Hematopoietic multipotent progenitor cell (in vitro differentiated cells): ENCODE results near the gene SHANK3. TPM values are rescaled to one million over a fixed set of nuclear protein-coding genes. Genes with fewer than 3 reads are reported as not detected.

ENCODE experiments used
- DNase-seq, 3 donors: peaks; one replicate each; pipeline ENCODE4 v3.0.0-alpha.2; 2011 to 2015; ENCODE audit warnings: low read depth in 2 of 3, low spot score in 2 of 3
- total RNA-seq: library from RNA; depleted of rRNA; stranded (reverse); fragments of >200 nt; gene quantifications from one replicate; pipeline ENCODE4 v1.2.3, GENCODE V29; 2012

The SHANK3 gene
- total RNA-seq, 1 donor: 24.8 TPM

GRCh38 chr22:50696799-50697561 is 24.4 kb downstream of the SHANK3 start:
- DNase-seq: no peak

- no peak for DNase-seq
These were observed 25.3 kb downstream of the SHANK3 start for GRCh38 chr22:50697667-50698506.

- DNase-seq: no peak
These were observed 25.9 kb downstream of the SHANK3 start for GRCh38 chr22:50698546-50698945.

GRCh38 chr22:50699001-50699755 is 26.6 kb downstream of the SHANK3 start:
- DNase-seq: no peak

GRCh38 chr22:50699756-50700386 is 27.2 kb downstream of the SHANK3 start:
- DNase-seq: no peak

- no peak for DNase-seq
These were observed 27.9 kb downstream of the SHANK3 start for GRCh38 chr22:50700387-50701075.

GRCh38 chr22:50701076-50701419 is 28.4 kb downstream of the SHANK3 start:
- no peak for DNase-seq

GRCh38 chr22:50701428-50702154 is 29.0 kb downstream of the SHANK3 start:
- no peak for DNase-seq

GRCh38 chr22:50702261-50702671 is 29.6 kb downstream of the SHANK3 start:
- no peak for DNase-seq

- DNase-seq: no peak
These were observed 30.4 kb downstream of the SHANK3 start for GRCh38 chr22:50702821-50703725.

GRCh38 chr22:50703726-50704509 is 31.3 kb downstream of the SHANK3 start:
- DNase-seq: no peak

GRCh38 chr22:50704510-50705218 is 32.0 kb downstream of the SHANK3 start:
- DNase-seq: no peak

- DNase-seq: peak in 1 of 3 donors; percentile 18
These were observed 32.6 kb downstream of the SHANK3 start for GRCh38 chr22:50705219-50705691.

GRCh38 chr22:50705851-50706351 is 33.3 kb downstream of the SHANK3 start:
- DNase-seq: no peak

- DNase-seq: no peak
These were observed 34.0 kb downstream of the SHANK3 start for GRCh38 chr22:50706481-50707125.

- no peak for DNase-seq
These were observed 35.9 kb downstream of the SHANK3 start for GRCh38 chr22:50708474-50708873.
